Stimulated activated CD4-positive, alpha-beta T cell treated with anti-CD3 and anti-CD28 coated beads, Interleukin-15, amount 100 ng/mL, for 1 hour (primary cell): ENCODE data around the gene UBL4A.

Experiments
- DNase-seq, 2 donors: peaks; one replicate each; pipeline ENCODE4 v3.0.0-alpha.2; 2020; ENCODE audit warnings: low read depth in 1 of 2, low spot score in 1 of 2

The UBL4A gene

DNA sequence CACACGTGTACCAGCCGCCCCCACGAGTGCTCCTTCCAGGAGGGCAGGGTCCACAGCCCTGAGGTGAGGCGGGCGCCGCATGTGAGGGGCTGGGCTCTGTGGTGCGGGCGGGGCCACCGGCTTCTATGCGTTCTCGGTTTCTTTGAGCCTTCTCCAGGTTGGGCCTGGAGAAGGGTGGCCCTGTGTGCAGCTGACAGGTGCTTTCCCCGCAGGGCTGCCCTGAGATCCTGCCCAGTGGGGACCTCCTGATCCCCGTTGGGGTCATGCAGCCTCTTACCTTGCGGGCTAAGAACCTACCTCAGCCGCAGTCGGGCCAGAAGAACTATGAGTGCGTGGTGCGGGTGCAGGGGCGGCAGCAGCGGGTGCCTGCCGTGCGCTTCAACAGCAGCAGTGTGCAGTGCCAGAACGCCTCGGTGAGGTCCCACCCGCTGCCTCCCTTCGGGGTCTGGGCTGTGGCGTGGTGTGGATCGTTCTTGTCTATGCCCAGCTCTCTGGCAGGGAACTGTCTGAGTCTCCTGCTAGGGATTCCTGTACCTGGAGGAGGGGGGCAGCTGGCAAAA, 21.5 kb downstream of the UBL4A start:
- no peak for DNase-seq

DNA sequence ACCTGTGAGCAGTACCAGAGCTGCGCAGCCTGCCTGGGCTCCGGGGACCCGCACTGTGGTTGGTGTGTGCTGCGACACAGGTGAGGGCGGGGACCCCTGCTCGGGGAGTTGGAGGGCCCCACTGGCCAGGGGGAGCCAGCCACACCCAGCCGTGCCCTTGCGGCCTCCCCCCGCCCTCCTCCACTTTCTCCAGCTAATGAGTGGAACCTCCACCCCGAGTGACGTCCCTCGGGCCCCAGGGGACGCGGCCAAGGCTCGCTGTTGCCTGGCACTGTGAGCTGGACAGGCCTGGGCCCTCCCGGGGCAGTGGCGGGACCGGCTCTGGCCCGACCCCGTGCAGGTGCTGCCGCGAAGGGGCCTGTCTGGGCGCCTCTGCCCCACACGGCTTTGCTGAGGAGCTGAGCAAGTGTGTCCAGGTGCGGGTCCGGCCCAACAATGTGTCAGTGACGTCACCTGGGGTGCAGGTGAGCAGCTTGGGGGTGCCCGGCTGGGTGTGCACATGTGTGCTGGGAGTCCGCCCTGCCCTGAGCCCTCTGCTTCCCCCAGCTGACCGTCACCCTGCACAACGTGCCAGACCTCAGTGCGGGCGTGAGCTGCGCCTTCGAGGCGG, 22.7 kb downstream of the UBL4A start:
- DNase-seq, result no peak

DNA sequence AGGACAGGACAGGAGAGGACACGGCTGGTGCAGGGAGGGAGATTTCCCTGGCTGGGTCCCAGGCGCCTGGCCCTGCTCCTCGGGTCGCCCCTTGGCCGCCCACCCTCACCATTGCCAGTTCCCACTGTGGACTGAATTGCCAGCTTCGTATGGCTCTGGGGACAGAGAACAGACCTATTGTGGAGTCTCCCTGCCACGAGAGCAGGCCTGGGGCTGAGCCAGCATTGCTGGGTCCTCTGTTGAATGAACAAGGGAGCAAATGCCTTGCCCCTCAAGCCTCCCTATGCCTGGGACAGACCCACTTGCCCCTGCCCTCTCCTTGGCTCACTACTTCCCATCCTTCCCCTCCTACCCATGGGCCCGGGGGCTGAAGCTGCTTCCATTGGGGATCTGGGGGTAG, 24.0 kb downstream of the UBL4A start:
- no peak for DNase-seq

DNA sequence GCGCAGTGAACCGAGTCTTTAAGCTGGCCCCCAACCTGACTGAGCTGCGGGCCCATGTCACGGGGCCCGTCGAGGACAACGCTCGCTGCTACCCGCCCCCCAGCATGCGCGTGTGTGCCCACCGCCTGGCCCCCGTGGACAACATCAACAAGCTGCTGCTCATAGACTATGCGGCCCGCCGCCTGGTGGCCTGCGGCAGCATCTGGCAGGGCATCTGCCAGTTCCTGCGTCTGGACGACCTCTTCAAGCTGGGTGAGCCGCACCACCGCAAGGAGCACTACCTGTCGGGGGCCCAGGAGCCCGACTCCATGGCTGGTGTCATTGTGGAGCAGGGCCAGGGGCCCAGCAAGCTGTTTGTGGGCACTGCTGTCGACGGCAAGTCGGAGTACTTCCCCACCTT, 26.1 kb downstream of the UBL4A start:
- no peak for DNase-seq

DNA sequence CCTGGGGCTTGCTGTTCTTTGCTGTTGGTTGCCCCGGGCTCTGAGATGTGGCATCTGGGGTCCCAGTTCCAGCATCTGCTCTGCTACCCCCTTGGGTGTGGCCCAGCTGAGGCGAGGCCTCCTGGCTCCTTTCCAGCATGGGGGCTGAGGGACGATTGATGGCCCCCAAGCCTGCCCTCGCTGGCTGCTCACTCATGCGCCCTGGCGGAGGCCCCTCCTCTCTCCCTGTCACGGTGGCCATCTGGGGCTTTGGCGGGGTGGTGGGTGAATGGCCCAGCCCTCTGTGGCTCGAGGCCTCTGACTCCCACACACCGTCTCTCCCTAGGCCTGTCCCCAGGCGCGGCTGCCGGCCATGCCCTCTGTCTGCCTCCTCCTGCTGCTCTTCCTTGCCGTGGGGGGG, 26.6 kb downstream of the UBL4A start:
- no peak for DNase-seq

DNA sequence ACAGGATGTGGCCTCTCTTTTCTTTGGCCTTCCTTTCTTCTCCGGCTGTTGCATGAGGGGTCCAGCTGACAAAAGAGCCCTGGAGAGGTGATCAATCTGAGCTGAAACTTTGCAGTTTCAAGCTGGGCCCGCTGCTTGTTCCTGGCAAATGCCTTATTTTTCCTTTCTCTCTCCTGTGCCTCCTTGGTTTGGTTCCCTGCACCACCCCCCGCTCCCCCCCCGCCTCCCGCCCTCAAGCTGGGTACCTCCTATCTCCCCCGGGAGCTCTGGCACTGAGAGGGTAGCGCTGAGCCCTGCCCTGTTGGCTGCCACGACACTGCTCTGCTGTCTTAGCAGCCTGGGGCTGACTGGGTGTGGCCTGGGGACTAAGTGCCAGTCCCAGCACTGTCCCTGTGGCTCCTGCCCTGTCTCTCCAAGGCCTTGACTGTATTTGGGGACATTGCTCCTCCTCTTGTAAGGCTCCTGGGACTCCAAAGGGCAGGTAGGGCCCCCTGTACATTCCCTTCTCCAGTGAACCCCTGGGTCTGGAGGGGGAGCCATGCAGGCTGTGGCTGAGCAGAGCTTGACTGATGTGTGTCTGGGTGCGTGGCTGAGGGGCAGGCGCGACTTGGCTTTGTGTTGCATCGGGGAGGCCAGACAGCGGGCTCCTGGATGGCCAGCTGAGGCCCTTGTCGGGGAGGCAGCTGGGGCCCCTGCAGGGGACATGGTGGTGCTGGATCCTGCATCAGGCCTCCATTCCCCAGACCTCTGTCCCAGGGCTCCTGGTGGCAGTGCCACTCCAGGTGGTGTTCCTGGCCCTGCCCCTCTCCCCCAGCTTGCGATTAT, 27.2 kb downstream of the UBL4A start:
- DNase-seq, result no peak

DNA sequence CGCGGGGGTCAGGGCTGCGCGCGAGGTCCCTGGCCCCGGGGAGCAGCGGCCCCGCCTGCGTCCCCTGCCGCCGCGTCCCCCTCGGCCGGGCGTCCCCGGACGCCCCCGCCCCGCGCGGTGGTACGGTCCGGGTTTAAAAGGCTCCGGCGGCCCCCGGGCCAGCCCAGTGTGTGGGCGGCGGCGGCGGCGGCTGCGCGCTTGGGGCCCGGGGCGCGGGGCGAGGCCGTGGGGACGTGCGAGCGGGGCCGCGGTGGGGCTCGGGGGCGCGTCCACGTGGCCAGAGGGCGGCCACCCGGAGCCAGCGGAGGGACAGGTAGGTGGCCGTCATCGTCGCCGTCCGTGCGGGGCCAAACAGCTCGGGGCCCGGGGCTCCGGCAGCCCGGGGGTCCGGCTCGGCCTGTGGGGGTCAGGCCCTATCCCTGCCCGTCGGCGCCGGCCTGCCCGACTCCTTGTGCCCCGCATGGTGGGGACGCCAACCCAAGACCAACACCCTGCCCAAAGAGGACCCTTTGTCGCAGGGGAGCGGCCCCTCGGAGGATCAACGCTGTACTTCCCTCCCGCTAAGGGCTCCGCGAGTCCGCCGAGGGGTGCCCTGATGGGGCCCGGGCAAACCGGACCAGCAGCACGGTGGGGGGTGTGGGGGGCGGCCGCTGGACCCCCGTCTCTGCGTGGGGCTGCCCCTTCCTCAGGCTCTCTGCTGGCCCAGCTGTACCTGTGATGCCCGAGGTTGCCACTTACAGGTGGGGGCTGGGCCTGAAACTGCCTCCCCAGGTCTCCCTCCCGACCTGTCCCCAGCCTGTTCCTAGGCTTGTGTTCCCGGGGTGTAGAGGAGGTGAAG, 28.1 kb downstream of the UBL4A start, which contains the start of gene PLXNA3:
Gene PLXNA3 (plus strand): TSS at position 166 of the 838 bp plus-strand sequence. CDS start 1,903 bp downstream, outside the sequence.
- peak; percentile 44 to 59 for DNase-seq

DNA sequence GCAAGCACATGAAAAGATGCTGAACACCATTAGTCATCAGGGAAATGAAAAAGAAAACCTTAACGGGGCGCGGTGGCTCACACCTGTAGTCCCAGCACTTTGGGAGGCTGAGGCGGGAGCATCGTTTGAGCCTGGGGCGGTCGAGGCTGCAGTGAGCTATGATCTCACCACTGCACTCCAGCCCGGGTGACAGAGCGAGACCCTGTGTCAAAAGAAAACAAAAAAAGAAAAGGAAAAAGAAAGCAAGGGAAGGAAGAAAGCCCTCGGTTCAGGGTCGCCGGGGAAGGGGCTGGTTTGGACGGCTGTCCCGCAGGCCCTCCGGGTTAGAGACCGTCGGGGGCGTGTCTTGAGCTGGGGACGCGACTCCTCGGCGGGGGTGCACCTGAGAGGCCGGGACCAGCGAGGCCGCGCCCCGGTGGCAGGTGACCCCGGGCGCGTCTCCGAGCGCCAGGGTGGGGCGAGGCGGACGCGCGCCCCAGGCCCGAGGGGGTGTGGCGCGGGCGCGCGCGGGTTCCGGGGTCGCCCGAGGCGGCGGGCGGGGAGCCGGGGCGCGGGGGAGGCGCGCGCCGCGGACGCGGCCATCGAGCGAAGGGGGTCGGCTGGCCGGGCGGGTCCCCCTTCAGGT, 28.8 kb downstream of the UBL4A start:
- DNase-seq, result peak; percentile 24 to 38

DNA sequence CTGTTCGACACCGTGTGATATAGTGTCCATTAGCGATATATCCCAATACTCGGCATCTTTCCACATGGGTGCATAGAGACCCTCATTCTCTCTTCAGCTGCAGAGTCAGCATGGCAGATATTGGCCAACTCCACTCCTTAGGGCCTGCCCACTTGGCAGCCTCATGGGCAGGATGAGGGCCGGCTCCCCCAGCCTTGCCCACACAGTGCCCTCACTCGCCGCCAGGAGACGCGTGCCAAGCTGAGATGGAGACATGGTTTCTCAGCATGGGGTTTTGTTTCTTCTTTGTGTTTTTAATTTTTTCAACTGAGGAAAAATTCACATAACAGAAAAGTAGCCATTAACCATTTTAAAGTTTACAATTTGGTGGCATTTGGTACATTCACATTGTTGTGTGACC, 33.6 kb downstream of the UBL4A start:
- DNase-seq, result no peak

DNA sequence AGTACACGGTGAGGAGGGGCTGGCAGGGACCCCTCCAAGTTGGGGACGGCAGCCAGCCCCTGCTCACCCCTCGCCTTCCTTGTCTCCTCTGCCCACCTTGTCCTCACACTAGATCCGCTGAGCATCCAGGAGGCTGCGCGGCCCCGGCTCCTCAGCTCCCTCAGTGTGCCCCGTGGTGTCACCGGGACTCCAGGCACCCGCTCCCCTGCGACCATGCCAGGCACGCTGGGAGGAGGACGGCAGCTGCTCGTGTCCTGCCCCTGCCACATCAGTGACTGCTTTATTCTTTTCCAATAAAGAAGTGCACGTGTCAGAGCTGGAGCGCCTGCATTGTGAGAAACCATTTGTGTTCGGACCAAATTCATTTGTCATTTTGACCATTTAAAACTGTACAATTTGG, 36.1 kb downstream of the UBL4A start:
- no peak for DNase-seq

DNA sequence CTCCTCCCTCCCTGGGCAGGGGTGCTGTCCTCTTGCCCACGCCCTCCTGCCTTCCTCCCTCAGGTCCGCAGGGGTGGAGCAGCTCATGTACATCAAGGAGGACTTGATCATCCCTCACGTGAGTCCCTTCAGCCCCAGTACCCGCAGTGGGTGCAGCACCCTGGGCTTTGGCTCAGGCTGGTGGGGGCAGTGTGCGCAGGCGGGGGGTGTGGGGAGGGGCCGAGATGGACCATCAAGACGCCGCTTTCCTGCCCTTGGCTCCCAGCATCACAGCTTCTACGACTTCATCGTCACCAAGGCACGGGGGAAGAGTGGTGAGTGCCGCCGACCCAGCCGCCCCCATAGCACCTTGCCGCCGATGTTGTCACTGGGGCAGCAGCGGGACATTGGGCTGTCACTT, 36.8 kb downstream of the UBL4A start:
- no peak for DNase-seq

DNA sequence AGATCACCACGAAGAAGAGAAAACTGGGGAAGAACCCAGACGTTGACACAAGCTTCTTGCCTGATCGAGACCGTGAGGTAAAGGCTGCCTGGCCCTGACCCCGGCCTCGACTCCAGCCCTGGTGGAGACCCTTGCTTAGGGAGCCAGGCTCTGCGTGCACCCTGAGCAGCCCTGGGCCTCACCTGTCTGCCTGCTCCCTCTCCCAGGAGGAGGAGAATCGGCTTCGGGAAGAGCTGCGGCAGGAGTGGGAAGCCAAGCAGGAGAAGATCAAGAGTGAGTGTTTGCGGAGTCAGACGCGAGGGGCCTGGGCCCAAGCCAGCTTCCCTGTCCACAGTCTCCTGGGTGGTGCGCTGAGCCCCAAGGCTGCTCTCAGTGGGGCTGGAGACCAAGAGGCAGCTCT, 37.9 kb downstream of the UBL4A start:
- no peak for DNase-seq

DNA sequence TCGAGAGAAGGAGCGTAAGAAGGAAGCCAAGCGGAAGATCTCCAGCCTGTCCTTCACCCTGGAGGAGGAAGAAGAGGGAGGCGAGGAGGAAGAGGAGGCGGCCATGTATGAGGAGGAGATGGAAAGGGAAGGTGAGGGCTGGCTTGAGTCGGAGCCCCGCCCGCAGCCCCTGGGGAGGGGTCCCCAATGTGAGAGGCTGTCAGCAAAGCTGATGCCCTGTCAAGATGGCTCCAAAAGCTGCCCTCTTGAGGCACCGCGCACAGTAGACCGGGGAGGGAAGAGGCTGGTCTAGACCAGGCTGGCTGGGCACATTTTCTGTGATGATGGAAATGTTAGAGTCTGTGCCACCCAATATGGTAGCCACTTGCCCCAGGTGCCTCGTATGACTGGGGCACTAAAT, 40.0 kb downstream of the UBL4A start:
- no peak for DNase-seq

DNA sequence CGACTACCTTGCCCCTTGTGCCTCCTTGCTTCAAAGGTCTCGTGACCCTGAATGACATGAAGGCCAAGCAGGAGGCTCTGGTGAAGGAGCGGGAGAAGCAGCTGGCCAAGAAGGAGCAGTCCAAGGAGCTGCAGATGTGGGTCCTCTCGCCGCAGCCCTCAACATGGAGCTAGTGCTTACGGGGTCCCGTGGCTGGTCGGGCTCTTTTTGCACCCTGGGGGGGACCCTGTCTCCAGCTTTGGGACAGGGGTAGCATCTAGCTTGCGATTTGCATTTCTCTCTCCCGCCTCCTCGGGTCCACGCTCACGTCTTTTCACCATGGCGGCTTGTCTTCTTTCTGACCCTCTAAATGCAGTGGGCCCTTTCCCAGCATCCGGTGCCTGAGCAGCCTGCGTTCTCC, 40.6 kb downstream of the UBL4A start:
- DNase-seq, result no peak

DNA sequence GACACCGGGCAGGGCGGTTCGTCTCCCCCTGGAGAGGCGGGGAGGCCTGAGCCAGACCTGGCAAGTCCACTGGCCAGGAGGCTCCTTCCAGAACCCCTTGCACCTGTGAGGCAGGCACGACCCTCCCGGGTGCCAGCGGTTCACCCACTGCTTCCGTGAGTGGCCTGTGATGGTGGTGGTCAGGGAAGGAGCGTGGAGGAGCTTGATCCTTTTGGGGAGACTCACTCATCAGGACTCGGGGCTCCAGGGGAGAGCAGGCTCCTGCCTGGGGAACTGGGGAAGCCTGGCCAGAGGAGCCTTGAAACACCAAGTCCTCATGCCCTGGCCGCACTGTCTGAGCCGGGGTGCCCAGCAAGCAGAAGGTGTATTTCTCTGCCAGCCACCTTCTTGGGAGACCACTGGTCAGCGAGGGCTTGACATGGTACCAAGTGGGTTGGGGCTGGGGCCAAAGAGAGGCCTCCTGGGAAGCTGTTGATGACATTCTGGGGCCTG, 41.6 kb downstream of the UBL4A start:
- DNase-seq, result no peak

DNA sequence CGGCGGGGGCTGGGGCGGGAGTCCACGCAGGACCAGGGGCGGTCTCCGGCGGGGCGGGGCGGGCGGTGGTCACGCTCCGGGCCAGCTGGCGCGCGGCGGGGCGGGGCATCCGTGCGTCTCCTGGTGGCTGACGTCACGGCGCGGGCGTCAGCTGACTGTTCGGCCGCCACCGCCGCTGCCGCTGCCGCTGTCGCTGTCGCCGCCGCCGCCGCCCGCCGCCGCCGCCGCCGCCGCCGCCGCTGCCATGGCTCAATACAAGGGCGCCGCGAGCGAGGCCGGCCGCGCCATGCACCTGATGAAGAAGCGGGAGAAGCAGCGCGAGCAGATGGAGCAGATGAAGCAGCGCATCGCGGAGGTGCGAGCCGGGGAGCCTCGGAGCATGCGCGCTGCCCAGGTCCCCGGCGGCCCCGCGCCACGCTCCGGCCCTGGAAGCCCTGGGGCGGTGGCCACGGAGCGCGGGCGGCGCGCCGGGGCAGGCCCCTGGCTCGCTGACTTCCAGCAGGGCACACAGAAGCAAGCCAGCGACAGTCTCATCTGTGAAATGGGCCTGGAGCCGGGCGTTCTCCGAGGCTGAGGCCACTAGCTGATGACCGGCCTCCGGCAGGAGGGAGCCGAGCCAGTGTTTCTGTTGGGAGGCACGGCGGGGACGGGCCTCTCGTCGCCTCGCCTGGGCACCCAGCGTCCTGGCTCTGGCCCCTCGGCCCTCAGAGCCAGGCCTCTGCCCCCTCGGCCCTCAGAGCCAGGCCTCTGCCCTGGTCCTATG, 42.2 kb downstream of the UBL4A start, which contains the start of gene FAM50A:
Gene FAM50A (plus strand): TSS at position 150 of the 763 bp plus-strand sequence. CDS start 95 bp downstream, at position 245.
- peak; percentile 38 to 57 for DNase-seq

DNA sequence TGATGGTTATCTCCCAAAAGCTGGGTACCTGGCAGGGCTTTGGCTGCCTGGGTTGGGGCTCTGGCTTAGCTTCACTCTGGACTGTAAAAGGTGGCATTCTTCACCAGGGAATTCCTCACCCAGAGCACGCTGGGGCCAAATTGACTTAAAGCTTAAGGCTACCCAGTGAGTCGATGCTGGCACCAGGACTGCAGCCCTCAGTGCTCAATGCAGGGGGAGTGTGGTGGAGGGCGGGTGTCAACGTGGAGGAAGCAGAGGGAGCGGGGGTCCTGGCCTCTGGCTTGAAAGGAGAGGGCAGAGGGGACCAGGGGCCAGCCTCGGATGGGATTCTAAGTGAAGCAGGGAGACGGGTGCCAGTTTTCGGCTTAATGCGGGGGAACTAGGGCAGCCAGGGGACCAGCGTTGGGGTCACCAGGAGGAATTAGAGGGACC, 42.9 kb downstream of the UBL4A start:
- DNase-seq, result no peak

DNA sequence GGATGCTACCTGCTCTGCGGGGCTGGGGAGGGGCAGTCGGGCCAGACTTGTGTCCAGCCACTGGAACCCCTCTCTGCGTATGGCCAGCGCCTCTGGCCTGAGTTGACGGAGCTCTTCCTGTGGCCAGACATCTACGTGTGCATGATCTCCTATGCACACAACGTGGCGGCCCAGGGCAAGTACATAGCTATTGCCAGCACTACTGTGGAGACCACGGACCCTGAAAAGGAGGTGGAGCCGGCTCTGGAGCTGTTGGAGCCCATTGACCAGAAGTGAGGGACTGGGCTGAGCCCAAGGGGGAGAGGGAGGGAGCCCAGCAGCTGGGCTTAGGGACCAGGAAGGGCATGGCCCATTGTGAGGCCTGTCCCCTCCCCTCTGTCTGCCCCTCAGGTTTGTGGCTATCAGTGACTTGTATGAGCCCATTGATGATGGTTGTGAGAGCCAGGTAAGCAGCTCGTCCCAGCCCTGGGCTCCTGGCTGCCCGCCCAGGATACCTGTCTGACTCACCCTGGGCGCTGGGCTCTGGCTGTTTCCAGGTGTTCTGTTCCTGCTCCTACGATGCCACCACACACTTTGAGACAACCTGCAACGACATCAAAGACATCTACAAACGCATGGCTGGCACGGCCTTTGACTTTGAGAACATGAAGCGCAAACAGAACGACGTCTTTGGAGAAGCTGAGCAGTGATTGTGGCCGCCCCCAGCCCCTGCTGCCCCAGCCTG, 44.3 kb downstream of the UBL4A start:
- no peak for DNase-seq

DNA sequence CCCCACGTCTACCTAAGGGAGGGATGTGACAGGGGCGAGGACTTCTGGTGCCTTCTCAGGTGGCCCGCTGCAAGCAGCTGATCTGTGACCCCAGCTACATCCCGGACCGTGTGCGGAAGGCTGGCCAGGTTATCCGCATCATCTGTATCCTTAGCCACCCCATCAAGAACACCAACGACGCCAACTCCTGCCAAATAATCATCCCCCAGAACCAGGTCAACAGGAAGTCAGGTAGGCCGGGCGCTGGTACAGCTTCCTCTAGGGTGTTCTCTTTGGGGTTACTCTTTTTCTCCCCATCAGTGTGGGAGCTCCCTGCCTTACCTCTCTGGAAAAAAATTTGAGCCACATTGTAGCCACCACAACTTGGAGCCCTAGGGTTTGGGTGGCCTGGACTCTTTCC, 44.9 kb downstream of the UBL4A start:
- DNase-seq, result no peak
